OCI-LY1 (cell line): Measurements from ENCODE around the gene COP1.

Experiments used
- EZH2 ChIP-seq: fragments of 200-600 bp; sonication (generic), shearing (Covaris generic); IDR thresholded peaks from 2 replicates; pipeline ENCODE4 v1.8.0; 2017; ENCODE audit warnings: borderline replicate concordance, mixed run types, mild to moderate bottlenecking, antibody characterized with exemption, low read length, moderate library complexity, mixed read lengths
- TF ChIP-seq, protein P1 (sequence below): fragments of 200-600 bp; sonication (generic), shearing (Covaris generic); IDR thresholded peaks from 2 replicates; pipeline ENCODE4 v1.5.1; 2017; ENCODE audit warnings: mild to moderate bottlenecking, antibody characterized with exemption, low read length, moderate library complexity, mixed read lengths

DNA sequence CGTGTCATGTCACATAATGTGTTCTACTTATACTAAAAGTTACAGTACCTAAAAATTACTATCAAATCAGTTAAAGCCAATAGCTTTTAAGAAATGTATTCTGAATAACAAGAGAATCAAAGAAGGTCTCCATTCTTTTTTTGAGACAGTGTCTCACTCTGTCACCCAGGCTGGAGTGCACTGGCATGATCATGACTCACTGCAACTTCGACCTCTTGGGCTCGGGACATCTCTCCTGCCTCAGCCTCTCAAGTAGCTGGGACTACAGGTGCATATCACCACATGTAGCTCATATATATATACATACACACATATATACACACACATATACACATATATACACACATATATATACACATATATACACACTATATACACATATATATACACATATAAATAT is 20.1 kb downstream of the COP1 start:
- TF ChIP-seq, protein P1, sequence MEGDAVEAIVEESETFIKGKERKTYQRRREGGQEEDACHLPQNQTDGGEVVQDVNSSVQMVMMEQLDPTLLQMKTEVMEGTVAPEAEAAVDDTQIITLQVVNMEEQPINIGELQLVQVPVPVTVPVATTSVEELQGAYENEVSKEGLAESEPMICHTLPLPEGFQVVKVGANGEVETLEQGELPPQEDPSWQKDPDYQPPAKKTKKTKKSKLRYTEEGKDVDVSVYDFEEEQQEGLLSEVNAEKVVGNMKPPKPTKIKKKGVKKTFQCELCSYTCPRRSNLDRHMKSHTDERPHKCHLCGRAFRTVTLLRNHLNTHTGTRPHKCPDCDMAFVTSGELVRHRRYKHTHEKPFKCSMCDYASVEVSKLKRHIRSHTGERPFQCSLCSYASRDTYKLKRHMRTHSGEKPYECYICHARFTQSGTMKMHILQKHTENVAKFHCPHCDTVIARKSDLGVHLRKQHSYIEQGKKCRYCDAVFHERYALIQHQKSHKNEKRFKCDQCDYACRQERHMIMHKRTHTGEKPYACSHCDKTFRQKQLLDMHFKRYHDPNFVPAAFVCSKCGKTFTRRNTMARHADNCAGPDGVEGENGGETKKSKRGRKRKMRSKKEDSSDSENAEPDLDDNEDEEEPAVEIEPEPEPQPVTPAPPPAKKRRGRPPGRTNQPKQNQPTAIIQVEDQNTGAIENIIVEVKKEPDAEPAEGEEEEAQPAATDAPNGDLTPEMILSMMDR = no peak
- no peak for TF ChIP-seq EZH2
